ENCODE data around the gene KCNT1.

The KCNT1 gene

DNA sequence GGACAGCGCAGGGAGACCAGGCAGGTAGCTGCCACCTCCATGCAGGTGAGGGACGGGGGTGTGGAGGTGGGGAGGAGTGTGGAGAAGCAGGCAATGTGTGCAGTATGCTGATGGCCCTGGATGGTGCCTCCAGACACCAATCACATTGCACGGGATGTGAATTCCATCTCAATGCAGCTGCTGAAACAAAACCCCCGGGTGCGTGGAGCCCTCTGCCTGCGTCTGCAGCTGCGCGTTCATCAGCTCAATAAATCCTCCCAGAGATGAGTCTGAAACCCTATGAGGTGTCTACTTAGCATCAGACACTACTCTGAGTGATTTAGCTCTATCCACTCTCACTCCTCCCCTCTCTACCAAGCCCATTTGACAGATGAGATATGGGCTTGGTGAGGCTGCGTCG lies 13.0 kb upstream of the KCNT1 start:
- Histone ChIP-seq H3K27me3 (ENCODE audit: control insufficient read depth, insufficient read depth, low read length, poor library complexity, severe bottlenecking) (no peaks in the 10 kb centered on the region), H3K9me3 (ENCODE audit: control insufficient read depth, low read length) (no peaks in the 10 kb centered on the region), H3K27ac (ENCODE audit: insufficient read depth, low read depth, low read length, poor library complexity, severe bottlenecking) (no peak overlapping the region), H3K4me3 (ENCODE audit: insufficient read depth, low read depth, low read length) (no peak overlapping the region), H3K36me3 (ENCODE audit: control insufficient read depth, insufficient read depth, low read length) (no peaks in the 10 kb centered on the region), H3K4me1 (ENCODE audit: control insufficient read depth, insufficient read depth, low read length) (no peaks in the 10 kb centered on the region)
- 94 to 96% methylated on average over 10 of the region's 10 CpGs for WGBS, 2 experiments

DNA sequence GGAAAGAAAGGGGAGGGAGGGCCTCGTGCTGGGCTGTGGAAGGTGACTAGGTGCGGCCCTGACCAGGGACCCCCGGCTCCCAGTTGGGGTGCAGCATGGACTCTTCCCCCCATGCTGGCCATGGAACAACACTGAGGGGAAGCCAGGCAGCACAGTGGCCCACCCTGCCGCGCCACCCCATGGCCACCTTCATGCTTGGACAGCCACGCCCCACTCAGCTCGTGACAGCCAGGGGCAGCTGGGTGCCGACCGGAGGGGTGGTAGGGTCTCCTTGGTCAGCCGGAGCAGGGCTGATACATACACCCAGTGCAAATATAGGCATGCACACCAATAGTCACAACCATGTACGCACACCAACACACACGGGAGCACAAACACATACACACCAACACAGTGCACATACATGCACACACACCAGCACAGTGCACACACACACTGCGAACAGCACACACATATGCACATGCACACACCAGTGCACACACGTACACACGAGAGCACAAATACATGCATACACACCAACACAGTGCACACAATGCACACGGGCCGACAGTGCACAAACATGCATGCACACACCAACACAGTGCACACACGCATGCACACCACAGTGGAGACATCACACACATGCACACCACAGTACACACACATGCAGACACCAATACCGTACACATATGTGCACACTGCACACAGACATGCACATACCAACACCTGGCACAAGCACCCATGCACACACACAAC lies 11.0 kb upstream of the KCNT1 start:
- Histone ChIP-seq H3K9me3 (ENCODE audit: control insufficient read depth, low read length) (no peaks in the 10 kb centered on the region), H3K4me3 (ENCODE audit: insufficient read depth, low read depth, low read length) (no peak overlapping the region), H3K27ac (ENCODE audit: insufficient read depth, low read depth, low read length, poor library complexity, severe bottlenecking) (no peak overlapping the region), H3K27me3 (ENCODE audit: control insufficient read depth, insufficient read depth, low read length, poor library complexity, severe bottlenecking) (no peaks in the 10 kb centered on the region), H3K36me3 (ENCODE audit: control insufficient read depth, insufficient read depth, low read length) (no peaks in the 10 kb centered on the region), H3K4me1 (ENCODE audit: control insufficient read depth, insufficient read depth, low read length) (no peaks in the 10 kb centered on the region)
- 92 to 93% methylated on average over 19 of the region's 19 CpGs for WGBS, 2 experiments

DNA sequence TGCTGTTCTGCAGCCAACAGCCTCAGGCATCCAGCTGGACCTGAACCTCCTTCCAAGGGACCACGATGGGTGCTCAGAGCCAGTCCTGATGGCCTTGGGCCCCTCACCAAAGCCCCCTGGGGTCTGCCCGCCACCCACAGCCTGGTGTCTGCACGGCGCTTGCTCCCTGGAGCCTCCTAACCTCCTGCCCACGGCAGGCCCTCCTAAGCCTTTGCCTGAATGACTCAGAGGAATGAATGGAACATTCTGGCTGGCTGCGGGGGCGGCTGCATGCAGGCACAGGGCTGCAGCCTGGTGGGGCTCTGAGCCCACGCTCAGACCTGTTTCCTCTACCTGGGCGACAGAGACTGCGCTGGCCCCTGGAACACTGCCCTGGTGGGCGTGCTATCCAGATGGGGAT lies 9.6 kb upstream of the KCNT1 start:
- H3K4me3 ChIP-seq (ENCODE audit: insufficient read depth, low read depth, low read length) = no peak overlapping the region
- H3K27me3 ChIP-seq (ENCODE audit: control insufficient read depth, insufficient read depth, low read length, poor library complexity, severe bottlenecking) = no peaks in the 10 kb centered on the region
- H3K9me3 ChIP-seq (ENCODE audit: control insufficient read depth, low read length) = no peaks in the 10 kb centered on the region
- no peaks in the 10 kb centered on the region for H3K4me1 ChIP-seq (ENCODE audit: control insufficient read depth, insufficient read depth, low read length)
- no peak overlapping the region for H3K27ac ChIP-seq (ENCODE audit: insufficient read depth, low read depth, low read length, poor library complexity, severe bottlenecking)
- no peaks in the 10 kb centered on the region for H3K36me3 ChIP-seq (ENCODE audit: control insufficient read depth, insufficient read depth, low read length)
- WGBS, 2 experiments = 87% methylated on average over 11 of the region's 11 CpGs

DNA sequence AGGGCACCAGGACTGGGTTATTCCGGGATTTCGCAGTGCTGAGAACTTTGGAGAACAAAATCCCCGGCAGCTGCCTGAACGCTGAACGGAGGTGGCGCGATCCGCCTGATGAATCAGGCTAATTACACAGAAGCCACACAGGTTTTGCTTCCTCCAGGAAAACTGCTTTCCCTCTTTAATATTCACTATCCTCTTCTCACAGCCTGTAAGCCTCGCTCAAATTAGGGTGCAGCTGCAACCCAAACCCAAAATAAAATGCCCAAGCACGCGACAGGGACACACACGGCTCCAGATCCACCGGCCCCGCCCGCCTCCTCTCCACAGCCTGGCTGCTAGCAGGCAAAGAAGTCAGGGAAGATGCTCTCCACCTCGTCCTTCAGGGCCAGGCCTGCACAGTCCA lies 8.7 kb upstream of the KCNT1 start:
- Histone ChIP-seq H3K4me3 (ENCODE audit: insufficient read depth, low read depth, low read length) (no peak overlapping the region), H3K36me3 (ENCODE audit: control insufficient read depth, insufficient read depth, low read length) (no peaks in the 10 kb centered on the region), H3K27me3 (ENCODE audit: control insufficient read depth, insufficient read depth, low read length, poor library complexity, severe bottlenecking) (no peaks in the 10 kb centered on the region), H3K9me3 (ENCODE audit: control insufficient read depth, low read length) (no peaks in the 10 kb centered on the region), H3K27ac (ENCODE audit: insufficient read depth, low read depth, low read length, poor library complexity, severe bottlenecking) (no peak overlapping the region), H3K4me1 (ENCODE audit: control insufficient read depth, insufficient read depth, low read length) (no peaks in the 10 kb centered on the region)
- 89 to 92% methylated on average over 16 of the region's 16 CpGs for WGBS, 2 experiments

DNA sequence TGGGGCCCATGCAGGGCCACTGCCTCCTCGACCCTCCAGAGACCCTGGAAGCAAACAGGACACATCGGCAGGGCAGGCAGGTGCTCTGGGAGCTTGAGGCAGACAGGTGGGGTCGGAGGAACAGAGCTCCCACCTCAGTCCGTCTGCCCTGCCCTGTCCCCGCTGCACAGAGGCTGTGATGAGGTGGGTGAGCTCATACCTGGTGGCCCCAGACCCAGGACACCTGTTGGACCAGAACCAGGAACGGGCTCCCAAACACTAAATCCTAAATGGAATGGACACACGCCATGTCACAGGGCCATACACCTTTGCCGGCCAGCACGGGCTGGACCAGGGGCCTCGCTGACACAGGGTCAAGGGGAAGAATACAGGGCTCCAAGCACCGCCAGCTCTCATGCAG lies 8.2 kb upstream of the KCNT1 start:
- H3K27ac ChIP-seq (ENCODE audit: insufficient read depth, low read depth, low read length, poor library complexity, severe bottlenecking) = no peak overlapping the region
- H3K4me1 ChIP-seq (ENCODE audit: control insufficient read depth, insufficient read depth, low read length) = no peaks in the 10 kb centered on the region
- no peaks in the 10 kb centered on the region for H3K9me3 ChIP-seq (ENCODE audit: control insufficient read depth, low read length)
- no peaks in the 10 kb centered on the region for H3K27me3 ChIP-seq (ENCODE audit: control insufficient read depth, insufficient read depth, low read length, poor library complexity, severe bottlenecking)
- no peaks in the 10 kb centered on the region for H3K36me3 ChIP-seq (ENCODE audit: control insufficient read depth, insufficient read depth, low read length)
- 93 to 95% methylated on average over 11 of the region's 11 CpGs for WGBS, 2 experiments
- no peak overlapping the region for H3K4me3 ChIP-seq (ENCODE audit: insufficient read depth, low read depth, low read length)

DNA sequence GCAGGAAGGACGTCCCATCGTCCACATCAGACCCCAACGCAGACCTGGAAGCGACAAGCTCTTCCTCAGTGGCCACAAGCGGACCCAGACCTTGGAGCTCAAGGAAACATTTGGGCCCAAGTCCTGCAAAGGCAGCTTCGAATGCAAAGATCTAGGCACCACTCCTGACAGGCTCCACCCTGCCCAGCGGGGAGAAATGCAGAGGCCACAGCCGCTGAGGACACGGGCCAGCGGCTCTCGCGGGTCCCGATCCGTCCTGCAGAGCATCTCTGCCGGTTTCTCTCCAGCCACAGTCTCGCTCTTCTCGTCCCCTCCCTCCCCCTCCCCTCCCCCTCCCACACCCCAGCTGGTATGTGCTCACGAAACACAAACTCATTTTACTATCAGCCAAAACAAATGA lies 7.6 kb upstream of the KCNT1 start:
- Histone ChIP-seq H3K9me3 (ENCODE audit: control insufficient read depth, low read length) (no peaks in the 10 kb centered on the region), H3K4me1 (ENCODE audit: control insufficient read depth, insufficient read depth, low read length) (no peaks in the 10 kb centered on the region), H3K36me3 (ENCODE audit: control insufficient read depth, insufficient read depth, low read length) (no peaks in the 10 kb centered on the region), H3K4me3 (ENCODE audit: insufficient read depth, low read depth, low read length) (no peak overlapping the region), H3K27ac (ENCODE audit: insufficient read depth, low read depth, low read length, poor library complexity, severe bottlenecking) (no peak overlapping the region), H3K27me3 (ENCODE audit: control insufficient read depth, insufficient read depth, low read length, poor library complexity, severe bottlenecking) (no peaks in the 10 kb centered on the region)
- WGBS, 2 experiments = 68 to 74% methylated on average over 18 of the region's 18 CpGs

DNA sequence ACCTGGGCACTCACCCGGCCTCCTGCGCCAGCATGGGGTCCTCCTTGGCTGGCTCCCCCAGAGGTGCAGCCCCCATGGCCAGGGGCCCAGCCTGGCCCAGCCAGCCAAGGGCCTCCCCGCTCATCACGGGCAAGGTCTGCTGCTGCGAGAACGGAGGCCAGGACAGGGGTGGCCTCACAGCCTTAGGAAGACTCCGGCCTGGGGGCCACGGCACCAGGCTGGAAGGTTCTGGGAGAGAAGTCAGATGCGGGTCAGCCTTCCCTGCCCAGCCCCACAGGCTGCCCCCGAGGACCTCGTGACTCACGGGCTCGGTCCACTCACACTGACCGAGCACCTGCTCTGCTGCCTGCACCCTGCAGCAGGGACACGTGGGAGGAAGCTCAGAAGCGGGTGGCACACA lies 6.9 kb upstream of the KCNT1 start:
- no peak overlapping the region for H3K27ac ChIP-seq (ENCODE audit: insufficient read depth, low read depth, low read length, poor library complexity, severe bottlenecking)
- no peaks in the 10 kb centered on the region for H3K4me1 ChIP-seq (ENCODE audit: control insufficient read depth, insufficient read depth, low read length)
- H3K9me3 ChIP-seq (ENCODE audit: control insufficient read depth, low read length) = no peaks in the 10 kb centered on the region
- H3K4me3 ChIP-seq (ENCODE audit: insufficient read depth, low read depth, low read length) = no peak overlapping the region
- WGBS, 2 experiments = 94% methylated on average over 16 of the region's 16 CpGs
- H3K27me3 ChIP-seq (ENCODE audit: control insufficient read depth, insufficient read depth, low read length, poor library complexity, severe bottlenecking) = no peaks in the 10 kb centered on the region
- no peaks in the 10 kb centered on the region for H3K36me3 ChIP-seq (ENCODE audit: control insufficient read depth, insufficient read depth, low read length)

DNA sequence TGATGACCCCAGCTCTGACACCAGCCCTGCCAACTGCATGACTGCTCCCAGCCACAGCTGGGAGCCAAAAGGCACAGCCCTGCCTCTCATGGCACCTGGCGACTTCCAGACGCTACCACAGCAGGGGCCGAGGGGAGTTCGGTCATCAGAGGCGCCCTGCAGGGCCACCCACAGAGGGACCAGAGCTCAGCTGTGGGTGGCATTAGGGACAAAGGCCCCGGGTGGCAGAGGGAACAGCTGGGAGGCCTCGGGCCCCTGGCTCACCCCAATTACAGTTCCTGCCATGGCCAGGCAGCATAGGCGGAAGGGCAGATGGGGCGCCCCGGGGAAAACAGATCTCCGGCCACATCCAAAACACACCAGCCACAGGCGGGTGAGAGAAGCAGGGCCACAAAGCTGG lies 6.3 kb upstream of the KCNT1 start:
- Histone ChIP-seq H3K27me3 (ENCODE audit: control insufficient read depth, insufficient read depth, low read length, poor library complexity, severe bottlenecking) (peaks cover 4% of the 10 kb centered on the region), H3K4me3 (ENCODE audit: insufficient read depth, low read depth, low read length) (no peak overlapping the region), H3K27ac (ENCODE audit: insufficient read depth, low read depth, low read length, poor library complexity, severe bottlenecking) (no peak overlapping the region), H3K9me3 (ENCODE audit: control insufficient read depth, low read length) (no peaks in the 10 kb centered on the region), H3K36me3 (ENCODE audit: control insufficient read depth, insufficient read depth, low read length) (no peaks in the 10 kb centered on the region), H3K4me1 (ENCODE audit: control insufficient read depth, insufficient read depth, low read length) (no peaks in the 10 kb centered on the region)
- 89 to 90% methylated on average over 12 of the region's 12 CpGs for WGBS, 2 experiments

DNA sequence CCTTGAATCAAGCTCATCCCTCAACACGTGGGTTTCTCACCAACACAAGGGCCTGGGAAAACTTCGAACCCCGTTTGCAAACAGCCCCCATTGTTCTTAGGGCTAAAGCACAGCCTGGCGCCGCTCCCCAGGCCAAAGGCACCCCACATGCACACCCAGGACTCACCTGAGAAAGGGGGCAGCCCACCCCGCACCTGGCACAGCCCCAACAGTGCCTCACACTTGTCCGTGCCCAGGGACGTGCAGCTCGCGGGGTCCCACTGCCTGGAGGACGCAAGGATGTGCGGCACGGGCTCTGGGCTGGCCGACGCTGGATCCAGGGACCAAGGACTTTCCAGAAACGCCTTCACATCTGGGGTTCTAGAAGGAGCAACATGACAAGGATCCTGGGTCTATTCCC lies 5.5 kb upstream of the KCNT1 start:
- H3K36me3 ChIP-seq (ENCODE audit: control insufficient read depth, insufficient read depth, low read length) = no peaks in the 10 kb centered on the region
- H3K4me1 ChIP-seq (ENCODE audit: control insufficient read depth, insufficient read depth, low read length) = no peaks in the 10 kb centered on the region
- no peaks in the 10 kb centered on the region for H3K9me3 ChIP-seq (ENCODE audit: control insufficient read depth, low read length)
- H3K4me3 ChIP-seq (ENCODE audit: insufficient read depth, low read depth, low read length) = no peak overlapping the region
- 95% methylated on average over 16 of the region's 16 CpGs for WGBS, 2 experiments
- H3K27me3 ChIP-seq (ENCODE audit: control insufficient read depth, insufficient read depth, low read length, poor library complexity, severe bottlenecking) = peaks cover 11% of the 10 kb centered on the region
- no peak overlapping the region for H3K27ac ChIP-seq (ENCODE audit: insufficient read depth, low read depth, low read length, poor library complexity, severe bottlenecking)

DNA sequence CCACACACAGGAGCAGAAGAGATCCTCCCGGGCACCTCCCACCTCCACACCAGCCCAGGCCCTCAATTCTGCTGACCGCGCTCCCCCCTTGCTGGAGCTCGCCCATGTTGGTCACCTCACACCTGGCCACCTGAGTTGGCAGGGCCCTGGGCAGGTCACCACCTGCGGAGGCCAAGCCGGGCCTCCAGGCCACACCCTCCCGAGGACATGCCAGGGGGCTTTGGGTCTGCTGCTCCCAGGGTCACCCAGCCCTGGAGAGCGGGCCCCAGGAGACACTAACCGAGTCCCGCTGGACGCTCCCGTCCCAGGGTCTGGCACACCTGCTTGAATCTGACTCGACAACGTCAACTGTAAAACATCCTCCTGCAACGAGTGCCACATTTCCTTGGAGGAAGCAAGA lies 4.8 kb upstream of the KCNT1 start:
- Histone ChIP-seq H3K36me3 (ENCODE audit: control insufficient read depth, insufficient read depth, low read length) (no peaks in the 10 kb centered on the region), H3K4me3 (ENCODE audit: insufficient read depth, low read depth, low read length) (no peak overlapping the region), H3K9me3 (ENCODE audit: control insufficient read depth, low read length) (no peaks in the 10 kb centered on the region), H3K27ac (ENCODE audit: insufficient read depth, low read depth, low read length, poor library complexity, severe bottlenecking) (no peak overlapping the region), H3K4me1 (ENCODE audit: control insufficient read depth, insufficient read depth, low read length) (peaks cover 3% of the 10 kb centered on the region), H3K27me3 (ENCODE audit: control insufficient read depth, insufficient read depth, low read length, poor library complexity, severe bottlenecking) (peaks cover 14% of the 10 kb centered on the region)
- WGBS, 2 experiments = 93 to 95% methylated on average over 15 of the region's 15 CpGs

DNA sequence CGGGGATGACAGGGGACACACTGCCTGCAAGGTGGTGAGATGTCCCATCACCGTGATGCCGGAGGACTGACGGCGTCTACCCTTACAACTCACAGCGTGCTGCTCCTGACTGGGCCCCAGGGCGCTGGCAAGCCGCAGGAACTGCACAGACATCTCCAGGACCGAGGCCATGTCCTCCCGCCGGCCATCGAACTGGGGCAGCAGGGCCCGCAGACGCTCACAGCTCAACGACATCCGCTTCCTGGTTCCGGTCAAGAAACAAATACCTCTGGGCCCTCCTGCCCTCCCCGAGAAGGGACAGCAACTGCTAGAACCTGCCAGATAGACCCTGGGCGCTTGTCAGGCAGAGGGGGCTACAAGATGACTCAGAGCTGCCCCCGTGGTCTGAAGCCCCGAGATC lies 3.7 kb upstream of the KCNT1 start:
- H3K36me3 ChIP-seq (ENCODE audit: control insufficient read depth, insufficient read depth, low read length) = no peaks in the 10 kb centered on the region
- WGBS, 2 experiments = 92% methylated on average over 21 of the region's 21 CpGs
- H3K27ac ChIP-seq (ENCODE audit: insufficient read depth, low read depth, low read length, poor library complexity, severe bottlenecking) = no peak overlapping the region
- peaks cover 25% of the 10 kb centered on the region for H3K27me3 ChIP-seq (ENCODE audit: control insufficient read depth, insufficient read depth, low read length, poor library complexity, severe bottlenecking)
- no peak overlapping the region for H3K4me3 ChIP-seq (ENCODE audit: insufficient read depth, low read depth, low read length)
- peaks cover 4% of the 10 kb centered on the region for H3K4me1 ChIP-seq (ENCODE audit: control insufficient read depth, insufficient read depth, low read length)
- H3K9me3 ChIP-seq (ENCODE audit: control insufficient read depth, low read length) = no peaks in the 10 kb centered on the region

Data from ectodermal cell (in vitro differentiated cells).